PFSK-1 (cell line): ENCODE data around the gene PRPF40B.

Experiments used
- POLR2AphosphoS5 ChIP-seq: IDR thresholded peaks from 2 replicates; pipeline ENCODE4 v1.6.1; 2012; ENCODE audit warnings: low read depth, mild to moderate bottlenecking, control low read depth, low read length, moderate library complexity
- TAF1 ChIP-seq: IDR thresholded peaks from 2 replicates; pipeline ENCODE4 v1.6.1; 2012; ENCODE audit warnings: low read length, control low read depth, borderline replicate concordance; ENCODE audit not compliant: insufficient read depth
- TF ChIP-seq, protein P1 (sequence below), 2 experiments: IDR thresholded peaks; 2 replicates each; pipeline versions ENCODE4 v1.6.1 to v1.8.0; 2011 to 2012; ENCODE audit warnings: low read depth in 2 of 2, low read length in 2 of 2, control low read depth in 1 of 2, inconsistent platforms in 1 of 2, mild to moderate bottlenecking in 1 of 2, moderate library complexity in 1 of 2; ENCODE audit not compliant: insufficient read depth in 1 of 2

GRCh38 chr12:49643961-49644619 lies 20.7 kb downstream of the PRPF40B start:
- no peak for TF ChIP-seq POLR2AphosphoS5
- no peak for TF ChIP-seq TAF1
- TF ChIP-seq, protein P1, sequence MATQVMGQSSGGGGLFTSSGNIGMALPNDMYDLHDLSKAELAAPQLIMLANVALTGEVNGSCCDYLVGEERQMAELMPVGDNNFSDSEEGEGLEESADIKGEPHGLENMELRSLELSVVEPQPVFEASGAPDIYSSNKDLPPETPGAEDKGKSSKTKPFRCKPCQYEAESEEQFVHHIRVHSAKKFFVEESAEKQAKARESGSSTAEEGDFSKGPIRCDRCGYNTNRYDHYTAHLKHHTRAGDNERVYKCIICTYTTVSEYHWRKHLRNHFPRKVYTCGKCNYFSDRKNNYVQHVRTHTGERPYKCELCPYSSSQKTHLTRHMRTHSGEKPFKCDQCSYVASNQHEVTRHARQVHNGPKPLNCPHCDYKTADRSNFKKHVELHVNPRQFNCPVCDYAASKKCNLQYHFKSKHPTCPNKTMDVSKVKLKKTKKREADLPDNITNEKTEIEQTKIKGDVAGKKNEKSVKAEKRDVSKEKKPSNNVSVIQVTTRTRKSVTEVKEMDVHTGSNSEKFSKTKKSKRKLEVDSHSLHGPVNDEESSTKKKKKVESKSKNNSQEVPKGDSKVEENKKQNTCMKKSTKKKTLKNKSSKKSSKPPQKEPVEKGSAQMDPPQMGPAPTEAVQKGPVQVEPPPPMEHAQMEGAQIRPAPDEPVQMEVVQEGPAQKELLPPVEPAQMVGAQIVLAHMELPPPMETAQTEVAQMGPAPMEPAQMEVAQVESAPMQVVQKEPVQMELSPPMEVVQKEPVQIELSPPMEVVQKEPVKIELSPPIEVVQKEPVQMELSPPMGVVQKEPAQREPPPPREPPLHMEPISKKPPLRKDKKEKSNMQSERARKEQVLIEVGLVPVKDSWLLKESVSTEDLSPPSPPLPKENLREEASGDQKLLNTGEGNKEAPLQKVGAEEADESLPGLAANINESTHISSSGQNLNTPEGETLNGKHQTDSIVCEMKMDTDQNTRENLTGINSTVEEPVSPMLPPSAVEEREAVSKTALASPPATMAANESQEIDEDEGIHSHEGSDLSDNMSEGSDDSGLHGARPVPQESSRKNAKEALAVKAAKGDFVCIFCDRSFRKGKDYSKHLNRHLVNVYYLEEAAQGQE (IDR thresholded peaks at IDR 0.05; ENCODE audit: insufficient read depth in 1 of 2, low read depth in 2 of 2, low read length in 2 of 2): no peak
